Measurements from ENCODE around the gene RIN1.

Gene RIN1

GRCh38 chr11:66360406-66361073 lies 24.3 kb upstream of the RIN1 start:
- TF ChIP-seq REST (IDR thresholded peaks at IDR 0.05; ENCODE audit: insufficient read depth in 1 of 2, low read depth in 2 of 2, low read length in 2 of 2) (no peak), POLR2AphosphoS5 (IDR thresholded peaks at IDR 0.05; ENCODE audit: low read depth, low read length) (no peak), TAF1 (IDR thresholded peaks at IDR 0.05; ENCODE audit: borderline replicate concordance, insufficient read depth, low read length) (no peak), SIN3A (IDR thresholded peaks at IDR 0.05; ENCODE audit: borderline replicate concordance, insufficient read depth, low read length) (no peak), FOXP2 (optimal IDR thresholded peaks at IDR 0.05; ENCODE audit: borderline replicate concordance, extremely low read depth, extremely low read length, insufficient read depth) (no peak)

- TF ChIP-seq POLR2AphosphoS5 (IDR thresholded peaks at IDR 0.05; ENCODE audit: low read depth, low read length) (no peak), FOXP2 (optimal IDR thresholded peaks at IDR 0.05; ENCODE audit: borderline replicate concordance, extremely low read depth, extremely low read length, insufficient read depth) (no peak), REST (IDR thresholded peaks at IDR 0.05; ENCODE audit: insufficient read depth in 1 of 2, low read depth in 2 of 2, low read length in 2 of 2) (no peak), TAF1 (IDR thresholded peaks at IDR 0.05; ENCODE audit: borderline replicate concordance, insufficient read depth, low read length) (no peak), SIN3A (IDR thresholded peaks at IDR 0.05; ENCODE audit: borderline replicate concordance, insufficient read depth, low read length) (no peak)
These were observed 23.4 kb upstream of the RIN1 start for GRCh38 chr11:66359662-66360087.

GRCh38 chr11:66349084-66349386 lies 12.8 kb upstream of the RIN1 start:
- TF ChIP-seq SIN3A (IDR thresholded peaks at IDR 0.05; ENCODE audit: borderline replicate concordance, insufficient read depth, low read length): no peak
- no peak for TF ChIP-seq REST (IDR thresholded peaks at IDR 0.05; ENCODE audit: insufficient read depth in 1 of 2, low read depth in 2 of 2, low read length in 2 of 2)
- TF ChIP-seq POLR2AphosphoS5 (IDR thresholded peaks at IDR 0.05; ENCODE audit: low read depth, low read length): no peak
- TF ChIP-seq TAF1 (IDR thresholded peaks at IDR 0.05; ENCODE audit: borderline replicate concordance, insufficient read depth, low read length): no peak
- TF ChIP-seq FOXP2 (optimal IDR thresholded peaks at IDR 0.05; ENCODE audit: borderline replicate concordance, extremely low read depth, extremely low read length, insufficient read depth): no peak

DNA sequence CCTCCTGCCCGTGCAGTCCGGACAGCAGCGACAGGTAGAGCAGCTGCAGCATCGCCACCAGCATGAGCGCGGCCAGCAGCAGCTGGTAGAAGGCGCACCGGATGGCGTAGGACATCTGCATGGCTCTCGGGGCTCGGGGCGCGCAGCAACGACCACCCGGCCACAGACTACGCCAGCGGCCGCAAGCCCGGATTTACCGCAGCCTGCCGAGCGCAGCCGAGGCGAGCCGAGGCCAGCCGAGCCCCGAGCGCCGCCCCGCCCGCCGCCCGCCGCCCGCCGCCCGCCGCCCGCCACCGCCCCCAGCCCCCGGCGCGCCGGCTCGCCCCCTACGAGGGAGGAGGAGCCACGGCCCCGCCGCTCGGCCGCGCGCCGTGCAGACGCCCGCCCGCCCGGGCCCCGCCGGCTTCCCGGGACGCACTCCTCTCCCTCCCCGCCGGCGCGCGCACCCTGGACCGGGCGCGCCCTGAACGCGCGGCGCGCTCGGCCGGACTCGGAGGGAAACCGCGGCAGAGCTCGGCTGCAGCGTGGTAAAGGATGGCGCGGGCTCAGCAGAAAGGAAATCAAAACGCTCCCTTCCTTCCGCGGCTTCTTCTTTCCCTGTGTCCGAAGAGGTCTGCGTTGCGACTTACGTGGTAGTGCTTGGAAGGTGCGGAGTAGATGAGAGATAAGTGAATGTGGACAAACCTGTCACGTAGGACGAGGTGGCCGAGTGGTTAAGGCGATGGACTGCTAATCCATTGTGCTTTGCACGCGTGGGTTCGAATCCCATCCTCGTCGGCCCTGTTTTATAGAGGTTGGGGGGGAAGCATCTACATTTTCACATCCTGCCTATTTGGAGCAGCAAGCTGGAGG lies 11.4 kb upstream of the RIN1 start, which contains the start of gene B4GAT1:
TSS of gene B4GAT1 (minus strand) at position 205 of the 852 bp plus-strand sequence. CDS start at position 121, 84 bp downstream.
- peak; percentile 51 for TF ChIP-seq FOXP2 (optimal IDR thresholded peaks at IDR 0.05; ENCODE audit: borderline replicate concordance, extremely low read depth, extremely low read length, insufficient read depth)
- TF ChIP-seq POLR2AphosphoS5 (IDR thresholded peaks at IDR 0.05; ENCODE audit: low read depth, low read length): peak; percentile 73
- no peak for TF ChIP-seq REST (IDR thresholded peaks at IDR 0.05; ENCODE audit: insufficient read depth in 1 of 2, low read depth in 2 of 2, low read length in 2 of 2)
- TF ChIP-seq TAF1 (IDR thresholded peaks at IDR 0.05; ENCODE audit: borderline replicate concordance, insufficient read depth, low read length): peak; percentile 35; the same call in 1 of the 2 replicates
- no peak for TF ChIP-seq SIN3A (IDR thresholded peaks at IDR 0.05; ENCODE audit: borderline replicate concordance, insufficient read depth, low read length)
